ENCODE measurements around the gene SDC3.
A peak's percentile ranks its signal among the peaks of the same experiment; 100 is the strongest.
"Not testable (repeated sequence)": the region's sequence is repeated elsewhere in the genome, so short reads cannot be mapped to it uniquely, and the experiment has no call there.

Gene SDC3

GRCh38 chr1:30908696-30909364 is at the start of gene SDC3:
SDC3 (minus strand) TSS chr1:30908758; CDS start chr1:30908586, 172 bp downstream.
- no peak for DNase-seq (ENCODE audit: low read depth in 2 of 2)

- DNase-seq (ENCODE audit: low read depth in 2 of 2), result no peak
Observed at GRCh38 chr1:30957560-30958222, 49.1 kb upstream of the SDC3 start.

- DNase-seq (ENCODE audit: low read depth in 2 of 2), result no peak
Observed at GRCh38 chr1:30955448-30956015, 47.0 kb upstream of the SDC3 start.

GRCh38 chr1:30953685-30954084 is 45.1 kb upstream of the SDC3 start:
- no peak for DNase-seq (ENCODE audit: low read depth in 2 of 2)

- no peak for DNase-seq (ENCODE audit: low read depth in 2 of 2)
Observed at GRCh38 chr1:30952098-30952497, 43.5 kb upstream of the SDC3 start.

GRCh38 chr1:30950700-30951099 is 42.1 kb upstream of the SDC3 start:
- DNase-seq (ENCODE audit: low read depth in 2 of 2), result no peak

GRCh38 chr1:30950053-30950452 is 41.5 kb upstream of the SDC3 start:
- no peak for DNase-seq (ENCODE audit: low read depth in 2 of 2)

- DNase-seq (ENCODE audit: low read depth in 2 of 2), result not testable (repeated sequence)
Observed at GRCh38 chr1:30949487-30949838, 40.9 kb upstream of the SDC3 start.

GRCh38 chr1:30948813-30949486 is 40.4 kb upstream of the SDC3 start:
- not testable (repeated sequence) for DNase-seq (ENCODE audit: low read depth in 2 of 2)

- DNase-seq (ENCODE audit: low read depth in 2 of 2), result no peak
Observed at GRCh38 chr1:30948278-30948677, 39.7 kb upstream of the SDC3 start.

- DNase-seq (ENCODE audit: low read depth in 2 of 2), result no peak
Observed at GRCh38 chr1:30947212-30947611, 38.7 kb upstream of the SDC3 start.

GRCh38 chr1:30942326-30942963 is 33.9 kb upstream of the SDC3 start:
- no peak for DNase-seq (ENCODE audit: low read depth in 2 of 2)

- DNase-seq (ENCODE audit: low read depth in 2 of 2), result no peak
Observed at GRCh38 chr1:30940541-30940940, 32.0 kb upstream of the SDC3 start.

- no peak for DNase-seq (ENCODE audit: low read depth in 2 of 2)
Observed at GRCh38 chr1:30936541-30937171, 28.1 kb upstream of the SDC3 start.

GRCh38 chr1:30935758-30936157 is 27.2 kb upstream of the SDC3 start:
- not testable (repeated sequence) for DNase-seq (ENCODE audit: low read depth in 2 of 2)

GRCh38 chr1:30934613-30935012 is 26.1 kb upstream of the SDC3 start:
- no peak for DNase-seq (ENCODE audit: low read depth in 2 of 2)

- no peak for DNase-seq (ENCODE audit: low read depth in 2 of 2)
Observed at GRCh38 chr1:30933874-30934252, 25.3 kb upstream of the SDC3 start.

GRCh38 chr1:30930631-30931173 is 22.1 kb upstream of the SDC3 start:
- DNase-seq (ENCODE audit: low read depth in 2 of 2), result no peak

- no peak for DNase-seq (ENCODE audit: low read depth in 2 of 2)
Observed at GRCh38 chr1:30929944-30930525, 21.5 kb upstream of the SDC3 start.

- peak in 1 of 2 donors; percentile 18 for DNase-seq (ENCODE audit: low read depth in 2 of 2)
Observed at GRCh38 chr1:30929135-30929889, 20.8 kb upstream of the SDC3 start.
